HT-29 (cell line): ENCODE measurements around the gene STON2. TPM values are rescaled to one million over a fixed set of nuclear protein-coding genes. Genes with fewer than 3 reads are reported as not detected.
A peak's percentile ranks its signal among the peaks of the same experiment; 100 is the strongest.
"Not testable (repeated sequence)": the region's sequence is repeated elsewhere in the genome, so short reads cannot be mapped to it uniquely, and the experiment has no call there.

Source experiments
- DNase-seq: peaks from one replicate; pipeline ENCODE4 v3.0.0-alpha.2; 2015; ENCODE audit warnings: low spot score
- small RNA-seq: library from RNA; depleted of rRNA; stranded (forward); fragments of <200 nt; gene quantifications from one replicate; pipeline ENCODE3, GENCODE V24; 2014
- total RNA-seq: library from RNA; depleted of rRNA; stranded (reverse); fragments of >200 nt; shearing (Covaris generic); gene quantifications from 2 replicates; pipeline ENCODE4 v1.2.3, GENCODE V29; 2014; rRNA removed

STON2 gene
- total RNA-seq, 1 experiment from 2014 or later = 1.6 TPM

DNA sequence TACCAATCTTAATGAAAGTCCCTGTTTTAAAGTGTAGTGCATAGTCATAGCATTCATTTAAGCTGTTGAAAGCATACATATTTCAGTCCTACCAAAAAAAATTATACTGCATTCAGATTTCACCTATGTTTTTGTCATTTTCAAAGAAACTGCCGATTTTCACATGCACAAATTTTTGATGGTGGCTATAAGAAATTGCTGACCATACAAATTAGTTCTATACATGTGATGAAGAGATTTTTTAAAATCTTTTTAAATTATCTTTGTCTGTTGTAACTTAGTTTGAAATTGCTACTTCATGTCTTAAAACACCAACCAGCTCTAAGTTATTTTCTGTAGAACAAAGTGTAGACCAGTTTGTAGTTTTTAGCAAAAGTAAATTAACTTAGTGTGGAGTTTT lies 175.9 kb downstream of the STON2 start:
- DNase-seq = no peak

DNA sequence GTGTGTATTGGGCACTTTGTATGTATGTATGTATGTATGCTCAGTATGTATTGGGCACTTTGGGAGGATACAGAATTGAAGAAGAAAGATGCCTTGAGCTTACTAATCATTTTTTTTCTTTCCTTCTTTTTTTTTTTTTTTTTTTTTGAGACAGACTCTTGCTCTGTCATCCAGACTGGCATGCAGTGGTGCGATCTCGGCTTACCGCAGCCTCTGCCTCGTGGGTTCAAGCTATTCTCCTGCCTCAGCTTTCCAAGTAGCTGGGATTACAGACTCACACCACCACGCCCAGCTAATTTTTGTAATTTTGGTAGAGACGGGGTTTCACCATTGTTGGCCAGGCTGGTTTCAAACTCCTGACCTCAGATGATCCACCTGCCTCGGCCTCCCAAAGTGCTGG lies 176.3 kb downstream of the STON2 start:
- not testable (repeated sequence) for DNase-seq

DNA sequence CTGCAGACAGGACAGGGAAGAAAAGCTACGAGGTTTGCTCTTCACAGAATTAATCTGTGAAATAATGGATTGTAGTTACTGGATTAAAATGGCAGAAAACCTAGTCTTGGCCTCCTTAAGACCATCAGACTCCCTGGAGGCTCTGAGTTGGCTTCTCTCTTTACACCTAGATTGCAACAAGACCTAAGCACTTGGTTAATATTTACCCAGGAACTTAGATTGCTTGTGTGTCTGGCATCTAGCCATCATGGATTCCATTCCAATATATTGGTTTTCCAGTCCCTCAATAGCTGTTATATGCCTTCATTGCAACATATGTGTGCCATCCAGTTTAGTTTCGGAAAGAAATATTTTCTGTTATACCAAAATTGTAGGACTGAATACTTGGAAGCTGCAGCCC lies 177.4 kb downstream of the STON2 start:
- peak; percentile 11 for DNase-seq

DNA sequence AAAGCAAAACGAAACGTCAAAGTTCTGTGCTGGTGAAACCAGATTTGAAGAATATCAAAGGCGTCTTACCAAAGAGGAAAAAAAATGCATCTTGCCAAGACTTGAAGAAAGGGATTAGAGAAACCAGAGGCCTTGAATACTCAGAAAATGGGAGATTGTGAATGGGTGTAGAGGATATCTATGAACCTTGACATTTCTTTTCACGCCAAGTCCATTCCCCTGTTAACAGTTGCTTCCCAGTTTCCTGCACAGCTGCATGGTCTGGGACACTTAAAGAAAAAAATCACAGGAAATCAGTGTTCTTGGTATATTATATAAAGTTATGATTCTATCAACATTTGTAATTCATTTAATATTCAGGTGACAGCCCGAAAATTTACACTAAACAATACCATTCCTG lies 178.0 kb downstream of the STON2 start:
- DNase-seq = no peak

DNA sequence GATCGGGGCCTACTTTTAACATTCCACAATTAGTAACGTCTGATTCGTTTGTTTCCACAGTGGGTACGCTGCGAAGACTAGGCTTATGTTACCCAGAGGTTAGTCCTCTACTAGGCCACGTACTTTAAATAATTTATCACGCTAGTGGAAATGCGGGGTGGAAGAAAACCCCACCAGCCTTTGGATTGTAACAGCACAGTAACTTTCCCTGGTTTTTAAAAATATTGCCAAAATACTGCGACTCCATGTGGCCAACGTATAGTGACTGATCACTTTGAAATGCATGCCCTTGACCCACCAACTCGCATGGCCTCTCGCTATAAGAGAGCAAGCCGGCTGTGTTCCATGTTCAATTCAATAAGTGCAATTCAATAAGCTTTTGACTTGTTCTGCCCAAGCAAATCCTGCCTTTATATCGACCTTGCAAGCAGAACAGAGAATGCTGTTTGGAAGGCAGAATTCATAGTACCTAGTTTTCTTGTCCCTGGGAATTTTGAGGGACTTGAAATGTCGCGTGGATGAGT lies 178.5 kb downstream of the STON2 start:
- peak; percentile 7 for DNase-seq

DNA sequence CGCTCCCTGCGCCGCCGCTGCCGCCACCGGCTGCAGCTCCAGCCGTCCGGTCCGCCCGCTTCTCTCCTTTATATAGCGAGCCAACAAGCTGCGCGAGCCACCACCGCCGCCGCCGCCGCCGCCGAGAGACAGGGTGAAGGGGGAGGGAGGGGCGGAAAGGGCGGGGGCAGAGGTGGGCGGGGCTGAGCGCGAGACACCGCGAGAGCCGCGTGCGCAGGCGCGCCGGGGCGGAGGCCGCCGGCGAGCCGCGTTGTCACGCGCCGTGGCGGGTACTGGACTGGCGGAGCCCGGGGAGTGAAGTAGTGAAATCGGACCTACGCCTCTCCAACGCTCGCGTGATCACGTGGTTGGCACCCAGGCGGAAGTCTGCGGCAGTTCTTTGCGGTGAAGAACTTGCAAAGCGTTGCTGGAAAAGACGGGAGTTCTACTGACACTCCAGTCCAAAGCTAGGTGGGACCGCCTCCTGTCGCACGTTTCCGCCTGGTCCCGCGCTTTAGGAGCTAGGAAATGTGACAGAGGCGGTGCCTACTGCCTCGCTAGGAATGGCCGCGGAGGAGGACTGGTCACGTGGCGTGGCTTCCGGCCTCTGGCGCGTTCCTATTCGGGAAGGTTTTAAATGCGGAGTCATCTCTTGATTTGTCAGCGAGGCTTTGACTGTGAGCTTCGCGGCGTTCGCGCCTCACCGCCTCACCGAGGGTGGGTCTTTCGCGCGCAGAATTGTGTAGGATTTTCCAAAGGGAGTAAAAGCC lies 179.1 kb downstream of the STON2 start, which contains the start of gene GTF2A1:
GTF2A1 (minus strand) TSS at position 130 of the 749 bp plus-strand sequence. CDS start 441 bp downstream, outside the sequence.
- peak; percentile 88 for DNase-seq

DNA sequence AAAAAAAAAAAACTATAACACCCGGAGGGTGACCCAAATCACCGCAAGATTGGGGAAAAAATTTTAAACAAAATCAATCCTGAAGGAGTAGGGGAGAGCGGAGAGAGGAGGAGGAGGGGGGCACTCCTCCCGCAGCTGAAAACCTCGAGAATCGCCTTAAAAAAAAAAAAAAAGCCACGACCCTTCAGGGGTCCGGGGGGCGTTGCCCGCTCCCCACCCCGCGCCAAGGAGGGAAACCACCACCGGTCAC lies 179.6 kb downstream of the STON2 start:
- DNase-seq = no peak

DNA sequence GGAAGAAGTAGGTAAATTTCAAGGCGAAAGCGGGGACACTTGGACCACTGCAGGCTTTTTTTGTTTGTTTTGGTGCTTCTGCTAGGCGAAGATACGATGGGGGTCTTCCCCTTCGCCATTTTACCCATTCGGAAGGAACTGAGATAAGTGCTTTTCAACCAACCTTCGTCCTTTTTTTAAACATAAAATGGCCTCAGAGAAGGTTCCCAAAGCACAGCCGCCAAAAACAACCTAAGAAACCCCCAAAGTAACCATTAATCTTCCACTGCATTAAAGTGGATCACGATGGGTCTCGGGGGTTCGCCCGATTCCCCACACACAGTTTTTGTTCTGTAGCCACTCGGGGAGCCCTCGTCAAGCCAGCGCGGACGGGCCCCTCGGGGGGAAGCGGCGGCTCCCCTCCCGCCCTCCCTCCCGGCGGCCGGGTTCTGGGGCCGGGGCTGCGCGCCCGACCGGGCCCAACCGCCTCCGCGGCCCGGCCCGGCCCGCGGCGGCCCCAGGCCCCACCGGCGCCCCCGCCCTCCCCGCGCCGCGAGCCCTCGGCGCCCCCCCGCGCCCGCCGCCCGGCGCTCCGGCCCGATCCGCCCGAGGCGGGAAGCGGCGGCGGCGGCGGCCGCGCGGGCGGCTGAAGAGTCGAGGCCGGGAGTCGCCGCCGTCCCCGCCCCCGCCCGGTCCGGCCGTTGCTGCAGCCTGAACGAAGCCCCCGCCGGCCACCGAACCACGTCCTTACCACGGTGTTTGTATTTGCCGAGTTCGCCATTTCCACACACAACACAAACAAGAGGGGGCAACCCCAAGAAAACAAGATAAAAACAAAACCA lies 180.2 kb downstream of the STON2 start:
- DNase-seq = peak; percentile 19

DNA sequence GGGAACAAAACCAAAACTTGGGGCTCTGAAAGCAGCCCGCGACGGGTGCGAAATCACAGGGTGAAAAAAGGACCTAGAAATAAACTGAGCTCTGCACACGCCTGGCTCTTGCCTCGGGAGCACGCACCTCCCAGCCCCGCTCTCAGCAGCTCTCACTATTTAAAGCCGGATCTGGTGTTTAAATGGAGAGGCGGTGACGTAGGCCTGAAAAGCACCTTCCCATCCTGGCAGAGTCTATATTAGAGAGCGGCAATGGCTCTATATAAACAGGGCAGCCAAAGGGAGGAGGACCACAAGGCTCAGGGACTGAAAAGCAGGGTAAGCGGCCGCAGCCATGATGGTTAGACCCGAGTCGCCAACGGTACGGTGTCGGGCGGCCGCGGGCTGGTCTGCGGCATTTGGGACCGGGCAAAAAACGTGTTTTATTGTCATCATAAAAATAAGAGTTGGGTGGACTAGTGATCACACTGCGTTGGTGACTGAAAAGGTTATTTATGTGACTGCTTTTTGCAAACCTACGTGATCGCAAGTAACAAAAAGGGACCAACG lies 180.8 kb downstream of the STON2 start:
- peak; percentile 89 for DNase-seq

DNA sequence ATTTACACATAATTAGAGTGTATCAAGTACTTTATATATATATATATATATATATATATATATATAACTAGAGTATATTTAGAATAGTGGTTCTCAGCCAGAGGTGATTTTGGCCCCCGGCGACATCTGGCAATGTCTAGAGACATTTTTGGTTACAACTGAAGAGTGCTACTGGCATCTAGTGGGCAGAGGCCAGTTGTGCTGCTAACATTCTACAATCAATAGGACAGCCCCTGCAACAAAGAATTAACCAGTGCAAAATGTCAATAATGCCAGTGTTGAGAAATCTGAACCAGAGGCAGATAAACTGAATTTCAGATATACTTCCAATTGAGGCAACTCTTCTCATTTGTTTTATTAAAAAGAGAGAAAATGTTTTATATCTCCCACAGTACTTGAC lies 188.3 kb downstream of the STON2 start:
- DNase-seq = peak; percentile 22

Small RNA genes lying within 50 kb of the gene (small RNA-seq; reads per million reads assigned to genes)
- not detected for gene DYNLL1P1
- gene DYNLL1P2 = not detected

Other genes with a start within 250 kb of the STON2 start
- gene GTF2A1, start 179.4 kb downstream of the STON2 start, total RNA-seq = 15.4 and 17.7 TPM in 2 replicates
- gene SEL1L, start 133.5 kb upstream of the STON2 start, total RNA-seq = 13.3 and 21.5 TPM in 2 replicates